Measurements from ENCODE around the gene VEPH1.

DNA sequence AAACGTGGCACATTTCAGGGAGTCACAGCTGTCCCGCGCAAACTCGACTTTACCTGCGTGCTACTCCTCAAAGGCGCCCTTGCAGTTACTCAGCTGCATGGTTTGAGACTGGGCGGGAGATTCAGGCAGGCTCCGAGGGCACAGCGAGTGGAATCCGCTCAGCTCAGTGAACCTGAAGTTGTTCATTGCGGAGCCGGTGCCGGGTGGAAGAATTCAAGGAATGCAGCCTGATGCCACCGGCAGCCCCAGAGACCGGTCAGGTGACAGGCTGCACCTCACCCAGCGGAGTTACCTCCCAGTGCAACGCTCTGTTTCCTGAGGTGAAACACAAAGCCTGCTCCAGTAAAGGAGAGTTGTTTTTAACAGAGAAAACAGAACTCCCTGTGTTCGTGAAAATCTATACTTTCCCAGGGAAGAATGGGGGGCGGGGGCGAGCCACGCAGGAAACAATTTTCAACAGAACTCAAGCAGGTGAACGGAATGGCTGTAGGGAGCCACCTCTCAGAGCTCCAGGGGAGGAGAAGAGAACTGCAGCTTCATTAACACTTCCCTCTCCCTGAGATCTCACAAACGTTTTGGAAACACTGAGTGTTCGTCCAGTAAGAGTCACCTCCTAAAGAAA is 3.8 kb downstream of the VEPH1 start:
- TF ChIP-seq FOXM1 (IDR thresholded peaks at IDR 0.05; ENCODE audit: low read depth) (no peak), EP300 (IDR thresholded peaks at IDR 0.05; ENCODE audit: borderline replicate concordance in 1 of 2, low read depth in 1 of 2, low read length in 1 of 2) (no peak), POLR2AphosphoS5 (IDR thresholded peaks at IDR 0.05; ENCODE audit: low read depth, low read length) (no peak), RCOR1 (IDR thresholded peaks at IDR 0.05; ENCODE audit: low read length) (no peak)
- TF ChIP-seq, protein P1, sequence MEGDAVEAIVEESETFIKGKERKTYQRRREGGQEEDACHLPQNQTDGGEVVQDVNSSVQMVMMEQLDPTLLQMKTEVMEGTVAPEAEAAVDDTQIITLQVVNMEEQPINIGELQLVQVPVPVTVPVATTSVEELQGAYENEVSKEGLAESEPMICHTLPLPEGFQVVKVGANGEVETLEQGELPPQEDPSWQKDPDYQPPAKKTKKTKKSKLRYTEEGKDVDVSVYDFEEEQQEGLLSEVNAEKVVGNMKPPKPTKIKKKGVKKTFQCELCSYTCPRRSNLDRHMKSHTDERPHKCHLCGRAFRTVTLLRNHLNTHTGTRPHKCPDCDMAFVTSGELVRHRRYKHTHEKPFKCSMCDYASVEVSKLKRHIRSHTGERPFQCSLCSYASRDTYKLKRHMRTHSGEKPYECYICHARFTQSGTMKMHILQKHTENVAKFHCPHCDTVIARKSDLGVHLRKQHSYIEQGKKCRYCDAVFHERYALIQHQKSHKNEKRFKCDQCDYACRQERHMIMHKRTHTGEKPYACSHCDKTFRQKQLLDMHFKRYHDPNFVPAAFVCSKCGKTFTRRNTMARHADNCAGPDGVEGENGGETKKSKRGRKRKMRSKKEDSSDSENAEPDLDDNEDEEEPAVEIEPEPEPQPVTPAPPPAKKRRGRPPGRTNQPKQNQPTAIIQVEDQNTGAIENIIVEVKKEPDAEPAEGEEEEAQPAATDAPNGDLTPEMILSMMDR (IDR thresholded peaks at IDR 0.05): no peak
- TF ChIP-seq, protein P2, sequence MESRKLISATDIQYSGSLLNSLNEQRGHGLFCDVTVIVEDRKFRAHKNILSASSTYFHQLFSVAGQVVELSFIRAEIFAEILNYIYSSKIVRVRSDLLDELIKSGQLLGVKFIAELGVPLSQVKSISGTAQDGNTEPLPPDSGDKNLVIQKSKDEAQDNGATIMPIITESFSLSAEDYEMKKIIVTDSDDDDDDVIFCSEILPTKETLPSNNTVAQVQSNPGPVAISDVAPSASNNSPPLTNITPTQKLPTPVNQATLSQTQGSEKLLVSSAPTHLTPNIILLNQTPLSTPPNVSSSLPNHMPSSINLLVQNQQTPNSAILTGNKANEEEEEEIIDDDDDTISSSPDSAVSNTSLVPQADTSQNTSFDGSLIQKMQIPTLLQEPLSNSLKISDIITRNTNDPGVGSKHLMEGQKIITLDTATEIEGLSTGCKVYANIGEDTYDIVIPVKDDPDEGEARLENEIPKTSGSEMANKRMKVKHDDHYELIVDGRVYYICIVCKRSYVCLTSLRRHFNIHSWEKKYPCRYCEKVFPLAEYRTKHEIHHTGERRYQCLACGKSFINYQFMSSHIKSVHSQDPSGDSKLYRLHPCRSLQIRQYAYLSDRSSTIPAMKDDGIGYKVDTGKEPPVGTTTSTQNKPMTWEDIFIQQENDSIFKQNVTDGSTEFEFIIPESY (IDR thresholded peaks at IDR 0.05; ENCODE audit: borderline replicate concordance, low read depth): no peak
- TF ChIP-seq, protein P3, sequence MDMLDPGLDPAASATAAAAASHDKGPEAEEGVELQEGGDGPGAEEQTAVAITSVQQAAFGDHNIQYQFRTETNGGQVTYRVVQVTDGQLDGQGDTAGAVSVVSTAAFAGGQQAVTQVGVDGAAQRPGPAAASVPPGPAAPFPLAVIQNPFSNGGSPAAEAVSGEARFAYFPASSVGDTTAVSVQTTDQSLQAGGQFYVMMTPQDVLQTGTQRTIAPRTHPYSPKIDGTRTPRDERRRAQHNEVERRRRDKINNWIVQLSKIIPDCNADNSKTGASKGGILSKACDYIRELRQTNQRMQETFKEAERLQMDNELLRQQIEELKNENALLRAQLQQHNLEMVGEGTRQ (IDR thresholded peaks at IDR 0.05; ENCODE audit: borderline replicate concordance, low read depth, low read length): no peak

Measured in SK-N-SH (cell line).